Left lung (tissue), 10 donors: Measurements from ENCODE around the gene KLHDC4. TPM values are rescaled to one million over a fixed set of nuclear protein-coding genes. Genes with fewer than 3 reads are reported as not detected.
A peak's percentile ranks its signal among the peaks of the same experiment; 100 is the strongest.

Experiments
- ATAC-seq: fragments of 200-7000 bp; cut with Tn5 transposase; one replicate; pipeline ENCODE4 v1.9.1; 2020; ENCODE audit warnings: moderate library complexity
- DNase-seq, 4 donors: peaks; one replicate each; pipeline ENCODE4 v3.0.0-alpha.2; 2013 to 2020
- H3K27ac ChIP-seq, 2 donors: fragments of 200-600 bp; sonication (generic) in 1 of 2; one replicate each; pipeline versions ENCODE4 v1.5.0 to v1.8.0; 2020 to 2021
- H3K27me3 ChIP-seq, 2 donors: fragments of 200-600 bp; sonication (generic) in 1 of 2; one replicate each; pipeline versions ENCODE4 v1.5.0 to v1.8.0; 2020 to 2021
- H3K36me3 ChIP-seq, 2 donors: fragments of 200-600 bp; sonication (generic) in 1 of 2; one replicate each; pipeline versions ENCODE4 v1.5.0 to v1.8.0; 2020 to 2021
- H3K4me1 ChIP-seq, 2 donors: fragments of 200-600 bp; one replicate each; pipeline ENCODE4 v1.8.0; 2021
- H3K4me3 ChIP-seq, 2 donors: fragments of 200-600 bp; sonication (generic) in 1 of 2; one replicate each; pipeline versions ENCODE4 v1.5.0 to v1.8.0; 2020 to 2021; ENCODE audit warnings: mild to moderate bottlenecking in 1 of 2
- H3K9me3 ChIP-seq, 2 donors: fragments of 200-600 bp; sonication (generic) in 1 of 2; one replicate each; pipeline versions ENCODE4 v1.5.0 to v1.8.0; 2020 to 2021
- intact Hi-C, 2 donors: fragments of 100-400 bp; cut with DNase I; formaldehyde crosslinking; loops; one replicate each; pipeline versions ENCODE4 v1.11.2 to v1.14.2; 2022
- polyA plus RNA-seq, 6 donors: library from polyadenylated mRNA; unstranded; fragments of 120-200 nt; gene quantifications; one replicate each; pipeline ENCODE4 v1.2.1, GENCODE V29; 2013; ENCODE audit not compliant: insufficient read length in 6 of 6
- total RNA-seq, 2 donors: library from RNA; stranded (reverse); fragmentation: NEBNext Ultra II Directional; extraction: Animal tissue kit (Norgen Biotek cat#: 25700); gene quantifications; one replicate each; pipeline ENCODE4 v1.2.1, GENCODE V29; 2021
- TF ChIP-seq, protein P1 (sequence below), 2 donors: fragments of 200-600 bp; sonication (generic) in 1 of 2; IDR thresholded peaks; one replicate each; pipeline versions ENCODE4 v1.5.0 to v1.8.0; 2021; ENCODE audit warnings: antibody characterized with exemption in 2 of 2
- donor health status: DM: no; HTN: yes; CAD: no.
- donor health status: DM: no; HTN: no; CAD: no.

The KLHDC4 gene
- total and polyA plus RNA-seq, 8 donors, result 31.3 to 46.7 (median 36.9) TPM

DNA sequence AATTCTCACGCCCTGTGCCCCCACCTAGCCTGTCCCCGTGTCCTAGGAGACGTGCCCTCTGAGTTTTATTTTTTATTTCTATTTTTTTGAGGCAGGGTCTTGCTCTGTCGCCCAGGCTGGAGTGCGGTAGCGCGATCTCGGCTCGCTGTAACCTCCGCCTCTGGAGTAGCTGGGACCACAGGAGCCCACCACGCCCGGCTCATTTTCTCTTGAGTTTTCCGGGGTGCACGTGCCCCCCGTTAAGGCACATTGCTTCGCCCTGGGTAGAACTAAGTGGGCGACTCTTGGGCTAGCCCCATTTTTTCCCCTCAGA lies 655 bp upstream of the KLHDC4 start:
- peaks cover 5 to 21% of the 10 kb centered on the region in 2 donors for H3K4me1 ChIP-seq
- intact Hi-C loops, result no loop called here
- H3K9me3 ChIP-seq, result no peaks in the 10 kb centered on the region
- H3K27me3 ChIP-seq, result no peaks in the 10 kb centered on the region
- no peak for ATAC-seq
- DNase-seq, result no peak
- peaks cover 0 to 20% of the 10 kb centered on the region in 2 donors for H3K36me3 ChIP-seq
- TF ChIP-seq, protein P1, sequence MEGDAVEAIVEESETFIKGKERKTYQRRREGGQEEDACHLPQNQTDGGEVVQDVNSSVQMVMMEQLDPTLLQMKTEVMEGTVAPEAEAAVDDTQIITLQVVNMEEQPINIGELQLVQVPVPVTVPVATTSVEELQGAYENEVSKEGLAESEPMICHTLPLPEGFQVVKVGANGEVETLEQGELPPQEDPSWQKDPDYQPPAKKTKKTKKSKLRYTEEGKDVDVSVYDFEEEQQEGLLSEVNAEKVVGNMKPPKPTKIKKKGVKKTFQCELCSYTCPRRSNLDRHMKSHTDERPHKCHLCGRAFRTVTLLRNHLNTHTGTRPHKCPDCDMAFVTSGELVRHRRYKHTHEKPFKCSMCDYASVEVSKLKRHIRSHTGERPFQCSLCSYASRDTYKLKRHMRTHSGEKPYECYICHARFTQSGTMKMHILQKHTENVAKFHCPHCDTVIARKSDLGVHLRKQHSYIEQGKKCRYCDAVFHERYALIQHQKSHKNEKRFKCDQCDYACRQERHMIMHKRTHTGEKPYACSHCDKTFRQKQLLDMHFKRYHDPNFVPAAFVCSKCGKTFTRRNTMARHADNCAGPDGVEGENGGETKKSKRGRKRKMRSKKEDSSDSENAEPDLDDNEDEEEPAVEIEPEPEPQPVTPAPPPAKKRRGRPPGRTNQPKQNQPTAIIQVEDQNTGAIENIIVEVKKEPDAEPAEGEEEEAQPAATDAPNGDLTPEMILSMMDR (IDR thresholded peaks at IDR 0.05), result no peak
- H3K27ac ChIP-seq, result peak overlapping the region; percentile 74 to 92
- H3K4me3 ChIP-seq, result peak overlapping the region; percentile 91 to 100

DNA sequence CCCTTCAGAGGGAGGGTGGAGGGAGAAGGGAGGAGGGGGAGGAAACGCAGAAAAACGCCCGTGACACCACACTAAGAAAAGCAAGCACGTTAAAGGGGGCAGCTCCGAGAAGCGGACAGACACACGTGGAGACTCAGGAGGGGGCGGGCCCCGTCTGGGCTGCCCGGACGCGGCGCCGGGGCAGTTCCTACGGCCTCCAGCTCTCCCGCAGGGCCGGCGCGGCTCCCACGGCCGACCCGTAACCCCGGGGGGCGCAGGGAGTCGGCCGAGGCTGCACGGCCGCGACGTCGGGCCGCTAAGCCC lies 362 bp downstream of the KLHDC4 start:
- Histone ChIP-seq H3K27ac (peak overlapping the region; percentile 74 to 92), H3K4me1 (peaks cover 5 to 21% of the 10 kb centered on the region in 2 donors), H3K4me3 (peak overlapping the region; percentile 91 to 100), H3K36me3 (peaks cover 0 to 30% of the 10 kb centered on the region in 2 donors), H3K9me3 (no peaks in the 10 kb centered on the region), H3K27me3 (no peaks in the 10 kb centered on the region)
- intact Hi-C loops, result no loop called here
- peak; percentile 46 for ATAC-seq
- peak in 1 of 4 donors; percentile 42 for DNase-seq
- TF ChIP-seq, protein P1 (IDR thresholded peaks at IDR 0.05), result no peak

DNA sequence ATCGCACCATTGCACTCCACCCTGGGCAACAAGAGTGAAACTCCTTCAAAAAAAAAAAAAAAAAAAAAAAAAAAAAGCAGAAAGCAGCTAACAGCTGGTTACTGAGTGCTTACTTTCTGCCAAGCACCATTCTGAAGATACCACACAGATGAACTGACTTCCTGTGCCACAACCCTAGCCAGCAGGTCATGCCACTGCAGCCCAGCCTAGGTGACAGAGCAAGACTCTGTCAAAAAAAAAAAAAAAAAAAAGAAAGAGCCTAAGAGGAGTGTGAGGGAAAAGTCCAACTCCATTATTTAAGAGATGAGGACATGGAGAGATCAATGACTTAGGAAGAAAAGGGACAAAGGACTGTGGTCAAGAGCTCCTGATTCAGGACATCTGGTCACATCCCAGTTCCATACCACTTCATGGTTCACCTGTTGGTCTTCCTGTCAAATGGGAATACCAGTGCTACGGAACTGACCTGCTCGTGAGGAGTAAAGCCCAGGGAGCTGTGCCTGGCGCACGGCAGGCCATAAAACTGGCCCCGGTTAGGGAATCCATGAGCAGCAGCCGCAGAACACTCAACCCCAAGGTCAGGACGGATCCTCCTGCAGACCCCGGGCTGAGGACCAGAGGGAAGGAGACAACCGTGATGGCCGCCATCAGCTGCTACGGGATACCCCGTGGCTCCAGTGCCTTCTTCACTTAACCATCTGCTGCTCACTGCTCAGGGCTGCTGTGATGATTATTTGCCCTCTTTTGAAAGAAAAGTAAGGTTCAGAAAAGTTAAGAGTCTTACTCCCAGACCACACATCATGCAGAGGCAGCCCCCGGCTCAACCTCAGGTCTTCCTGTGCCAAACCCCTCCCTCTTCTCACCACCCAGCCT lies 950 bp downstream of the KLHDC4 start:
- TF ChIP-seq, protein P1 (IDR thresholded peaks at IDR 0.05), result no peak
- H3K27ac ChIP-seq, result peak overlapping the region in 1 of 2 donors; percentile 92
- H3K27me3 ChIP-seq, result no peaks in the 10 kb centered on the region
- intact Hi-C loops, result no loop called here
- peaks cover 0 to 35% of the 10 kb centered on the region in 2 donors for H3K36me3 ChIP-seq
- H3K4me1 ChIP-seq, result peaks cover 5 to 21% of the 10 kb centered on the region in 2 donors
- H3K4me3 ChIP-seq, result peak overlapping the region; percentile 91 to 100
- no peaks in the 10 kb centered on the region for H3K9me3 ChIP-seq
- DNase-seq (no peak), ATAC-seq (no peak)

DNA sequence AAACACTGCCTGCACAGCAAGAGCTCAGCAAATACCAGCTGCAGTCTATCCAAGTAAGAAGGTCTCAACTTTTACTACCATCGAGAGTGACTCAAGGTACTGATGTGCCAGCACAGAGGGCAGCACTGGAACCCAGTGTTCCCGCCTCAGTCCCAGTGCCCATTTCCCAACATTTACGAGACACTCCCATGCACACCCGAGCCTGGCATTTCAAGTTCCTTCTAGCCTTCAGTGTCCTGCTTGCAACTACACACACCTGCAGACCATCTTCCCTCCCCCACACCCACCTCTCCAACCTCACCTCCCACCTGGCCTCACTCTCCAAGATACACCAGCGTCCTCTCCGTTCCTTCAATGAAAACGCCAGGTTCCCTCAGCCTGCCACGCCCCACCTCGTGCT lies 3.2 kb downstream of the KLHDC4 start:
- TF ChIP-seq, protein P1 (IDR thresholded peaks at IDR 0.05), result no peak
- Histone ChIP-seq H3K36me3 (peaks cover 0 to 55% of the 10 kb centered on the region in 2 donors), H3K4me1 (peaks cover 5 to 21% of the 10 kb centered on the region in 2 donors), H3K27me3 (no peaks in the 10 kb centered on the region), H3K4me3 (no peak overlapping the region), H3K9me3 (no peaks in the 10 kb centered on the region), H3K27ac (no peak overlapping the region)
- DNase-seq (no peak), ATAC-seq (no peak)
- intact Hi-C loops, result no loop called here

DNA sequence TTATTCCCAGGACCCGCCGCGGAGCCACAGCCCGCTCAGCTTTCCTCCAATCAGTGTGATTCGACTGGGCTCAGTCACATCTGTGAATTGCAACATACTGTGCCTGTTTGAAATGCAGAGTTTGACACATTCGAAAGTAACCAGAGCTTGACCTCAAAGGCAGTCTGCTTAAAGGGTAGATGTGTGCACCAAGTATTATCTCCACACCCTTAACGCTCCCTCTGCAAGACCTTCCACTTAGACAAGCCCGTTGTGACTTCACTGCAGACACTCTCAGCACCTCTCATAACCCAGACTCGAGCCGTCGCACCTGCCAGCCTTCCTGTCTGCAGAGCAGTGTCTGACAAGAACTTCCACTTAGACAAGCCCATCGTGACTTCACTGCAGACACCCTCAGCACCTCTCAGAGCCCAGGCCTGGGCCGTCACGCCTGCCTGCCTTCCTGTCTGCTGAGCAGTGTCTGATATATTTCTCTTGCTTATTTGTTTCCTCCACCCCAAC lies 3.7 kb downstream of the KLHDC4 start:
- no peak overlapping the region for H3K4me3 ChIP-seq
- no peak for DNase-seq
- no peak overlapping the region for H3K27ac ChIP-seq
- intact Hi-C loops, result no loop called here
- H3K4me1 ChIP-seq, result peaks cover 5 to 21% of the 10 kb centered on the region in 2 donors
- peaks cover 0 to 60% of the 10 kb centered on the region in 2 donors for H3K36me3 ChIP-seq
- no peak for ATAC-seq
- H3K9me3 ChIP-seq, result no peaks in the 10 kb centered on the region
- H3K27me3 ChIP-seq, result no peaks in the 10 kb centered on the region
- TF ChIP-seq, protein P1 (IDR thresholded peaks at IDR 0.05), result no peak
